GM13976 (cell line): ENCODE measurements around the gene CCNYL1.
"Not testable (repeated sequence)": the region's sequence is repeated elsewhere in the genome, so short reads cannot be mapped to it uniquely, and the experiment has no call there.

Source experiments
- DNase-seq: peaks from one replicate; pipeline ENCODE4 v3.0.0; 2012; ENCODE audit warnings: low spot score
- CTCF ChIP-seq: IDR thresholded peaks from 2 replicates; pipeline ENCODE4 v1.5.1; 2012; ENCODE audit warnings: borderline replicate concordance, mild to moderate bottlenecking; ENCODE audit not compliant: insufficient read depth; ENCODE audit errors: extremely low read depth, missing control alignments, control extremely low read depth
- in situ Hi-C: fragments of 300-500 bp; cut with MboI; formaldehyde crosslinking; loops from one replicate; pipeline ENCODE4 v1.12.0; 2022; ENCODE audit warnings: low sequenced_read_pairs, mixed read lengths, inconsistent platforms; ENCODE audit not compliant: unreplicated experiment

The CCNYL1 gene

GRCh38 chr2:207686812-207687211 lies 24.6 kb upstream of the CCNYL1 start:
- DNase-seq: no peak
- in situ Hi-C loops: no loop called here
- TF ChIP-seq CTCF: no peak

- in situ Hi-C loops: no loop called here
- peak; percentile 45 for DNase-seq
- no peak for TF ChIP-seq CTCF
Observed at GRCh38 chr2:207688597-207688996, 22.8 kb upstream of the CCNYL1 start.

- in situ Hi-C loops, DNase-seq: not testable (repeated sequence)
Observed at GRCh38 chr2:207690845-207691461, 20.5 kb upstream of the CCNYL1 start.

GRCh38 chr2:207692206-207693065 lies 19.0 kb upstream of the CCNYL1 start:
- TF ChIP-seq CTCF: no peak
- DNase-seq: peak; percentile 59
- in situ Hi-C loops: no loop called here

GRCh38 chr2:207693641-207694249 lies 17.7 kb upstream of the CCNYL1 start:
- DNase-seq: no peak
- no peak for TF ChIP-seq CTCF
- in situ Hi-C loops: no loop called here

- in situ Hi-C loops: no loop called here
- no peak for TF ChIP-seq CTCF
- DNase-seq: no peak
Observed at GRCh38 chr2:207694811-207695281, 16.6 kb upstream of the CCNYL1 start.

- no peak for TF ChIP-seq CTCF
- in situ Hi-C loops: no loop called here
- DNase-seq: no peak
Observed at GRCh38 chr2:207695293-207695692, 16.1 kb upstream of the CCNYL1 start.

GRCh38 chr2:207696911-207697310 lies 14.5 kb upstream of the CCNYL1 start:
- DNase-seq, in situ Hi-C loops: not testable (repeated sequence)
